A549 (cell line): ENCODE measurements around the gene LPIN2.

Experiments
- CTCF ChIP-seq: fragments of >200 bp; sonication (Bioruptor Twin); formaldehyde crosslinking; IDR thresholded peaks from 3 replicates; pipeline ENCODE4 v1.5.1; 2016
- HDAC2 ChIP-seq: fragments of 200-600 bp; sonication (generic); IDR thresholded peaks from 2 replicates; pipeline ENCODE4 v1.6.1; 2016
- POLR2A ChIP-seq: IDR thresholded peaks from 2 replicates; pipeline ENCODE4 v1.6.1; 2012; ENCODE audit warnings: mild to moderate bottlenecking, low read length
- RFX5 ChIP-seq: fragments of 450-650 bp; IDR thresholded peaks from 2 replicates; pipeline ENCODE4 v1.7.1; 2014; ENCODE audit warnings: antibody characterized with exemption, mild to moderate bottlenecking, moderate library complexity
- TF ChIP-seq, protein P1 (sequence below): fragments of 250-450 bp; sonication (Bioruptor Pico); IDR thresholded peaks from 2 replicates; pipeline ENCODE4 v1.5.0; 2021; ENCODE audit warnings: mild to moderate bottlenecking, moderate library complexity, borderline replicate concordance

DNA sequence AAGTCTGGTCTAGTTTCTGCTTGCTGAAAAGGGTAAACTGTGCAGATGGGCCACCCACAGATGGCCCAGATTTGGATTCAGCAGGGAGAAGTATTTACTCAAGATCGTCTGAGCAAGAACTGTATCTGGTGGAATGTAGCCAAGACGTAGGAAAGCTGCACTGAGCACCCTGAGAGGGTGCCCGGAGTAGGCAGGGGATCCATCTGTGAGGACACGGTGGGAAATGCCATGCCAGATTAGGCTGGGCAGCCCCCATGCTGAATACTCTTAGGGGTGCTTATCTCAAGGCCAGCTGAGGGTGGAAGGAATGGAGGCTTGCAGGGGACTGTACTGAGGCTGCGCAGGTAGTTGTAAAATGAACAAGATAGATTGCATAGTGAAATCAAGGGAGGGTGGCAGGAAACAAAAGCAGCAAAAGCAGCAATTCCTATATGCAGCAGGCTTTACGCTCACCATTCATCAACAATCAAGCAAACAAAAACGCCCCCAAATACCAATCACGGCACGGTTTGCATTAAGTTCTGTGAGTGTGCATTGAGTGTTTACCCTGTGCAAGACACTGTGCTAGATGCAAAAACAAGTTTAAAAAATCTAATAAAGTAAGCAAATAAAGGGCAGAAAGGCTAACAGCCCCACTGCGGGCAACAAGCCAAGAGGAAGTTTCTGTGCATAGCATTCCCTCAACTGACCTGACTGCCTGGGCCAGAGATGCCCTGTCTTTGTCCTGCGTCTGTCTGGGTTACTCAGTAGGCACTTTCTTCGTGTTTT is 32.2 kb upstream of the LPIN2 start:
- TF ChIP-seq RFX5, result no peak
- no peak for TF ChIP-seq POLR2A
- TF ChIP-seq CTCF, result no peak
- TF ChIP-seq, protein P1, sequence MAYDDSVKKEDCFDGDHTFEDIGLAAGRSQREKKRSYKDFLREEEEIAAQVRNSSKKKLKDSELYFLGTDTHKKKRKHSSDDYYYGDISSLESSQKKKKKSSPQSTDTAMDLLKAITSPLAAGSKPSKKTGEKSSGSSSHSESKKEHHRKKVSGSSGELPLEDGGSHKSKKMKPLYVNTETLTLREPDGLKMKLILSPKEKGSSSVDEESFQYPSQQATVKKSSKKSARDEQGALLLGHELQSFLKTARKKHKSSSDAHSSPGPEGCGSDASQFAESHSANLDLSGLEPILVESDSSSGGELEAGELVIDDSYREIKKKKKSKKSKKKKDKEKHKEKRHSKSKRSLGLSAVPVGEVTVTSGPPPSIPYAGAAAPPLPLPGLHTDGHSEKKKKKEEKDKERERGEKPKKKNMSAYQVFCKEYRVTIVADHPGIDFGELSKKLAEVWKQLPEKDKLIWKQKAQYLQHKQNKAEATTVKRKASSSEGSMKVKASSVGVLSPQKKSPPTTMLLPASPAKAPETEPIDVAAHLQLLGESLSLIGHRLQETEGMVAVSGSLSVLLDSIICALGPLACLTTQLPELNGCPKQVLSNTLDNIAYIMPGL (CRISPR knock-in tag), result no peak
- no peak for TF ChIP-seq HDAC2
